ENCODE results near the gene ENDOV.

GRCh38 chr17:80468781-80469493, 54.0 kb downstream of the ENDOV start:
- TF ChIP-seq POLR2A (IDR thresholded peaks at IDR 0.05; ENCODE audit: low read depth, low read length) (no peak), TAF1 (IDR thresholded peaks at IDR 0.05; ENCODE audit: low read depth, low read length) (no peak), POLR2AphosphoS5 (IDR thresholded peaks at IDR 0.05; ENCODE audit: low read depth, low read length) (no peak), SPI1 (IDR thresholded peaks at IDR 0.05; ENCODE audit: low read depth, low read length) (no peak), POU2F2 (IDR thresholded peaks at IDR 0.05; ENCODE audit: low read depth, low read length) (no peak)

All from GM12891 (cell line).